Suprapubic skin (tissue), 4 donors: ENCODE data around the gene PAK1. TPM values are rescaled to one million over a fixed set of nuclear protein-coding genes. Genes with fewer than 3 reads are reported as not detected.

Experiments
- DNase-seq, 2 donors: peaks; one replicate each; pipeline ENCODE4 v3.0.0-alpha.2; 2019; ENCODE audit warnings: low spot score in 2 of 2
- H3K27ac ChIP-seq: fragments of 200-600 bp; sonication (generic); one replicate; pipeline ENCODE4 v1.5.1; 2019
- H3K27me3 ChIP-seq: fragments of 200-600 bp; sonication (generic); one replicate; pipeline ENCODE4 v1.5.1; 2019
- H3K36me3 ChIP-seq: fragments of 200-600 bp; sonication (generic); one replicate; pipeline ENCODE4 v1.5.1; 2019
- H3K4me1 ChIP-seq: fragments of 200-600 bp; sonication (generic); one replicate; pipeline ENCODE4 v1.5.1; 2019
- H3K4me3 ChIP-seq: fragments of 200-600 bp; sonication (generic); one replicate; pipeline ENCODE4 v1.5.1; 2019; ENCODE audit warnings: mild to moderate bottlenecking
- H3K9me3 ChIP-seq: fragments of 200-600 bp; sonication (generic); one replicate; pipeline ENCODE4 v1.5.1; 2019
- CTCF ChIP-seq, 2 donors: fragments of 200-600 bp in 1 of 2; fragments of 450-650 bp in 1 of 2; sonication (generic) in 1 of 2; IDR thresholded peaks; one replicate each; pipeline ENCODE4 v1.5.1; 2016 to 2019; ENCODE audit warnings: antibody characterized with exemption in 2 of 2, mild to moderate bottlenecking in 1 of 2, moderate library complexity in 1 of 2
- EP300 ChIP-seq: sonication (generic); formaldehyde crosslinking; IDR thresholded peaks from one replicate; pipeline ENCODE4 v1.6.1; 2017; ENCODE audit warnings: antibody characterized with exemption
- POLR2A ChIP-seq, 2 donors: fragments of 450-650 bp; IDR thresholded peaks; one replicate each; pipeline ENCODE4 v1.6.1; 2017; ENCODE audit warnings: antibody characterized with exemption in 2 of 2, mild to moderate bottlenecking in 2 of 2, moderate library complexity in 2 of 2
- POLR2AphosphoS5 ChIP-seq, 3 donors: sonication (generic); formaldehyde crosslinking; IDR thresholded peaks; one replicate each; pipeline ENCODE4 v1.6.1; 2017; ENCODE audit warnings: antibody characterized with exemption in 3 of 3
- WGBS: methylation state at CpG from one replicate; pipeline ENCODE4 v1.1.5; 2018; 5-methylcytosine and 5-hydroxymethylcytosine counted together
- total RNA-seq, 4 donors: library from RNA; depleted of rRNA; stranded (reverse); fragments of >200 nt; gene quantifications; one replicate each; pipeline ENCODE4 v1.1.0, GENCODE V29; 2016

PAK1 gene
- total RNA-seq, 4 donors from 2014 or later: 23.4 to 47.9 (median 28.9) TPM

- TF ChIP-seq CTCF (IDR thresholded peaks at IDR 0.05): no peak
- TF ChIP-seq EP300: no peak
- TF ChIP-seq POLR2AphosphoS5 (IDR thresholded peaks at IDR 0.05): no peak
- TF ChIP-seq POLR2A (IDR thresholded peaks at IDR 0.05): no peak
- H3K4me1 ChIP-seq: peaks cover 11% of the 10 kb centered on the region
Observed at GRCh38 chr11:77416357-77416756, 57.5 kb downstream of the PAK1 start.

GRCh38 chr11:77413850-77414460, 59.9 kb downstream of the PAK1 start:
- Histone ChIP-seq H3K27me3 (no peaks in the 10 kb centered on the region), H3K27ac (no peak overlapping the region), H3K9me3 (no peaks in the 10 kb centered on the region), H3K4me1 (peaks cover 22% of the 10 kb centered on the region), H3K36me3 (no peaks in the 10 kb centered on the region), H3K4me3 (no peak overlapping the region)
- DNase-seq: no peak
- TF ChIP-seq POLR2AphosphoS5 (IDR thresholded peaks at IDR 0.05) (no peak), CTCF (IDR thresholded peaks at IDR 0.05) (no peak), POLR2A (IDR thresholded peaks at IDR 0.05) (no peak), EP300 (no peak)
- WGBS: 72% methylated on average over 3 of the region's 3 CpGs

More at GRCh38 chr11:77416357-77416756, 57.5 kb downstream of the PAK1 start:
- Histone ChIP-seq H3K9me3 (no peaks in the 10 kb centered on the region), H3K4me3 (no peak overlapping the region), H3K27me3 (no peaks in the 10 kb centered on the region), H3K27ac (no peak overlapping the region), H3K36me3 (no peaks in the 10 kb centered on the region)
- WGBS: 84% methylated on average over 3 of the region's 3 CpGs
- DNase-seq: no peak

- H3K27ac ChIP-seq: no peak overlapping the region
- WGBS: 95% methylated on average over 5 of the region's 5 CpGs
- no peaks in the 10 kb centered on the region for H3K36me3 ChIP-seq
- H3K9me3 ChIP-seq: no peaks in the 10 kb centered on the region
- no peak overlapping the region for H3K4me3 ChIP-seq
- H3K4me1 ChIP-seq: peaks cover 19% of the 10 kb centered on the region
- DNase-seq: no peak
- H3K27me3 ChIP-seq: no peaks in the 10 kb centered on the region
- TF ChIP-seq POLR2A (IDR thresholded peaks at IDR 0.05) (no peak), CTCF (IDR thresholded peaks at IDR 0.05) (no peak), EP300 (no peak), POLR2AphosphoS5 (IDR thresholded peaks at IDR 0.05) (no peak)
Observed at GRCh38 chr11:77412814-77413213, 61.1 kb downstream of the PAK1 start.

- H3K9me3 ChIP-seq: no peaks in the 10 kb centered on the region
- H3K4me3 ChIP-seq: peak overlapping the region; percentile 54
- peak overlapping the region; percentile 41 for H3K27ac ChIP-seq
- H3K27me3 ChIP-seq: no peaks in the 10 kb centered on the region
- H3K4me1 ChIP-seq: peaks cover 25% of the 10 kb centered on the region
- WGBS: under 1% methylated on average over 26 of the region's 33 CpGs
- peak; percentile 86 to 92 for DNase-seq
- H3K36me3 ChIP-seq: no peaks in the 10 kb centered on the region
- TF ChIP-seq EP300 (no peak), POLR2A (IDR thresholded peaks at IDR 0.05) (no peak), POLR2AphosphoS5 (IDR thresholded peaks at IDR 0.05) (no peak), CTCF (IDR thresholded peaks at IDR 0.05) (no peak)
Observed at GRCh38 chr11:77411717-77412441, 62.0 kb downstream of the PAK1 start.

- TF ChIP-seq EP300 (no peak), CTCF (IDR thresholded peaks at IDR 0.05) (no peak), POLR2A (IDR thresholded peaks at IDR 0.05) (no peak), POLR2AphosphoS5 (IDR thresholded peaks at IDR 0.05) (no peak)
- DNase-seq: peak; percentile 64 to 80
- WGBS: 14% methylated on average over 6 of the region's 6 CpGs
- Histone ChIP-seq H3K36me3 (no peaks in the 10 kb centered on the region), H3K9me3 (no peaks in the 10 kb centered on the region), H3K4me3 (peak overlapping the region; percentile 54), H3K27me3 (no peaks in the 10 kb centered on the region), H3K27ac (peak overlapping the region; percentile 41), H3K4me1 (peaks cover 25% of the 10 kb centered on the region)
Observed at GRCh38 chr11:77411137-77411707, 62.7 kb downstream of the PAK1 start.
